Astrocyte (in vitro differentiated cells and primary cell): ENCODE data around the gene NOTCH2. TPM values are rescaled to one million over a fixed set of nuclear protein-coding genes. Genes with fewer than 3 reads are reported as not detected.
A peak's percentile ranks its signal among the peaks of the same experiment; 100 is the strongest.
"Not testable (repeated sequence)": the region's sequence is repeated elsewhere in the genome, so short reads cannot be mapped to it uniquely, and the experiment has no call there.

Source experiments
- DNase-seq: peaks from one replicate; pipeline ENCODE4 v3.0.0-alpha.2; 2010; ENCODE audit warnings: low read depth
- FAIRE-seq: peaks from 2 replicates; lab custom pipeline; 2011; peaks lifted over from hg19 to GRCh38; lab: Jason Lieb, UNC
- H2AFZ ChIP-seq: 2 replicates; pipeline ENCODE4 v1.6.0; 2012; ENCODE audit warnings: low read depth, low read length, inconsistent platforms
- H3K27ac ChIP-seq: 2 replicates; pipeline ENCODE4 v1.5.1; 2011; ENCODE audit warnings: low read depth, low read length, inconsistent platforms
- H3K27me3 ChIP-seq: 2 replicates; pipeline ENCODE4 v1.6.0; 2011; ENCODE audit warnings: low read length, inconsistent platforms; ENCODE audit not compliant: insufficient read depth
- H3K36me3 ChIP-seq: 2 replicates; pipeline ENCODE4 v1.5.1; 2011; ENCODE audit warnings: low read length, inconsistent platforms; ENCODE audit not compliant: insufficient read depth
- H3K4me1 ChIP-seq: 2 replicates; pipeline ENCODE4 v1.5.1; 2011; ENCODE audit warnings: low read length, inconsistent platforms; ENCODE audit not compliant: insufficient read depth
- H3K4me2 ChIP-seq: 2 replicates; pipeline ENCODE4 v1.6.0; 2012; ENCODE audit warnings: low read length, inconsistent platforms
- H3K4me3 ChIP-seq: 2 replicates; pipeline ENCODE4 v1.5.1; 2011; ENCODE audit warnings: low read depth, mild to moderate bottlenecking, low read length, inconsistent platforms; ENCODE audit not compliant: insufficient read depth
- H3K79me2 ChIP-seq: 2 replicates; pipeline ENCODE4 v1.6.0; 2012; ENCODE audit warnings: mild to moderate bottlenecking, low read length, inconsistent platforms; ENCODE audit not compliant: insufficient read depth
- H3K9ac ChIP-seq: 2 replicates; pipeline ENCODE4 v1.6.0; 2012; ENCODE audit warnings: mild to moderate bottlenecking, low read length, inconsistent platforms
- H3K9me3 ChIP-seq: 2 replicates; pipeline ENCODE4 v1.5.1; 2012; ENCODE audit warnings: low read depth, mild to moderate bottlenecking, low read length, inconsistent platforms; ENCODE audit not compliant: insufficient read depth
- H4K20me1 ChIP-seq: 2 replicates; pipeline ENCODE4 v1.6.0; 2012; ENCODE audit warnings: low read length, inconsistent platforms; ENCODE audit not compliant: insufficient read depth
- H3K27ac Mint-ChIP-seq: one replicate; pipeline ENCODE4 v1.8.0; 2021; ENCODE audit warnings: mild to moderate bottlenecking, mixed read lengths; ENCODE audit not compliant: unreplicated experiment
- H3K27me3 Mint-ChIP-seq: one replicate; pipeline ENCODE4 v1.8.0; 2021; ENCODE audit warnings: low read depth, mixed read lengths; ENCODE audit not compliant: unreplicated experiment
- H3K36me3 Mint-ChIP-seq: one replicate; pipeline ENCODE4 v1.8.0; 2021; ENCODE audit warnings: low read depth, mixed read lengths; ENCODE audit not compliant: unreplicated experiment
- H3K4me1 Mint-ChIP-seq: one replicate; pipeline ENCODE4 v1.8.0; 2021; ENCODE audit warnings: low read depth, mixed read lengths; ENCODE audit not compliant: unreplicated experiment
- H3K4me3 Mint-ChIP-seq: one replicate; pipeline ENCODE4 v1.8.0; 2021; ENCODE audit warnings: mild to moderate bottlenecking, moderate library complexity, mixed read lengths; ENCODE audit not compliant: unreplicated experiment
- H3K9me3 Mint-ChIP-seq: one replicate; pipeline ENCODE4 v1.8.0; 2021; ENCODE audit warnings: mild to moderate bottlenecking, mixed read lengths; ENCODE audit not compliant: unreplicated experiment
- EZH2 ChIP-seq: IDR thresholded peaks from 2 replicates; pipeline ENCODE4 v1.6.1; 2012; ENCODE audit warnings: mild to moderate bottlenecking, low read length, inconsistent platforms; ENCODE audit not compliant: insufficient read depth
- total RNA-seq: library from RNA; stranded (reverse); gene quantifications from 2 replicates; pipeline ENCODE4 v1.2.1, GENCODE V29; 2021
- TF ChIP-seq, protein P1 (sequence below): IDR thresholded peaks from 2 replicates; pipeline ENCODE4 v1.5.1; 2011; ENCODE audit warnings: low read depth, mild to moderate bottlenecking, inconsistent platforms, low read length, moderate library complexity; ENCODE audit not compliant: insufficient read depth

NOTCH2 gene
- total RNA-seq, 1 donor from 2014 or later, result 194 TPM

DNA sequence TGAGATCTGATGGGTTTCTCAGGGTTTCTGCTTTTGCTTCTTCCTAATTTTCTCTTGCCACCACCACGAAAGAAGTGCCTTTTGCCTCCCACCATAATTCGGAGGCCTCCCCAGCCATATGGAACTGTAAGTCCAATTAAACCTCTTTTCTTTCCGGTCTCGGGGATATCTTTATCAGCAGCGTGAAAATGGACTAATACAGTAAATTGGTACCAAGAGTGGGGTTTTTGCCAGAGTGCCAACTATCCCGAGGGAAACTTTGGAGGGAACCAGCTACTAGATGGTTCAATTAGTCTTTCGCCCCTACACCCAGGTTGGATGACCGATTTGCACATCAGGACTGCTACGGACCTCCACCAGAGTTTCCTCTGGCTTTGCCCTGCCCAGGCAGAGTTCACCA, 68.4 kb downstream of the NOTCH2 start:
- not testable (repeated sequence) for H4K20me1 ChIP-seq, H3K27me3 ChIP-seq, H3K27ac ChIP-seq, H3K4me2 ChIP-seq, H3K36me3 Mint-ChIP-seq, H3K9ac ChIP-seq, H2AFZ ChIP-seq, H3K9me3 Mint-ChIP-seq, H3K4me3 ChIP-seq, H3K36me3 ChIP-seq, H3K4me1 Mint-ChIP-seq, H3K27me3 Mint-ChIP-seq, H3K4me3 Mint-ChIP-seq, DNase-seq, H3K9me3 ChIP-seq, FAIRE-seq, H3K79me2 ChIP-seq, H3K27ac Mint-ChIP-seq, H3K4me1 ChIP-seq

DNA sequence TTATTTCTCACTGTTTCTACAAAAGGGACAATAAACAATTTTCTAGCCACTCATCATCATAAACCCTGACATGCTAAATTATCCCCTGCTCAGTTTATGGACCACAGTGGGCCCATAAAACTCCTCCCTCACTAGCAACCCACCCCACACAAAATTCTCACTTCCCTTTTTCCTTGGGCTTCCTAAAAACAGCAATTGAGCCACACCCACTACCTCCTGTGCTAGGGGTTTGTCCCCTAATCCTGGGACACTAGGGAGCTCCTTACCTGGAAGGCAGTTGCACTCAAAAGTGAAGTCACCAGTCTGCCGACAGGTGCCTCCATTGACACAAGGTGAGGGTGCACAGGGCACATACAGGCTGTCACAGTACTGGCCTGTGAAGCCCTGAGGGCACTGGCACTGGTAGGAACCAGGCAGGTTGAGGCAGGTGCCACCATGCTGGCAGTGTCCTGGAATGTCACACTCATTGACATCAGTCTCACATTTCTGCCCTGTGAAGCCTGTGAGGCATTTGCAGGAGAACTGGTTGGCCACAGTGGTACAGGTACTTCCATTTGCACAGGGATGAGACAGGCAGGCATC, 72.6 kb downstream of the NOTCH2 start:
- not testable (repeated sequence) for H3K9me3 Mint-ChIP-seq, H3K27ac ChIP-seq, H3K9me3 ChIP-seq, H3K4me3 ChIP-seq, H3K9ac ChIP-seq, H3K4me3 Mint-ChIP-seq, H3K36me3 ChIP-seq, H3K27ac Mint-ChIP-seq, H3K27me3 Mint-ChIP-seq, H4K20me1 ChIP-seq, H3K79me2 ChIP-seq, H3K4me1 ChIP-seq, FAIRE-seq, H3K4me2 ChIP-seq, DNase-seq, H3K4me1 Mint-ChIP-seq, H2AFZ ChIP-seq, H3K27me3 ChIP-seq, H3K36me3 Mint-ChIP-seq

DNA sequence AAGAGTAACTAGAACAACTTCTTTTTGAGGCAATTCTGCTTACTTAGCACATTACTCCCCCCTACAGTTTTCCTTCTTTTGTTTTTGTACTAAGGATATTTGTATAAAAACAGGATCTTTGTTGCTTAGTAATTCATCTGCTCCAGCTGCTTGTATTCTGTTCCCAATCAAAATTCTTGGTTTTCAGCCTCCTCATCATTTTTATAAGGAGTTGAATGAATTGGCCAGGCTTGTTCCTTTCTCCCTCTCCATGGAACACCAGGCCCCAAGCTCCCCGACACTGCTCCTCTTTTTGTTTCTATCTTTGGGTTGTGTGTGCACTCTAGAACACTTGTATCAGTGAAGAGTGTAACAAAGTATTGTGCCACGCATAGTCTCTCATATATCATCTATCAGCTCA, 73.5 kb downstream of the NOTCH2 start:
- not testable (repeated sequence) for H3K9me3 ChIP-seq, FAIRE-seq, H4K20me1 ChIP-seq, H3K36me3 ChIP-seq, H3K4me3 ChIP-seq, H3K27me3 ChIP-seq, H3K36me3 Mint-ChIP-seq, H3K9me3 Mint-ChIP-seq, H2AFZ ChIP-seq, H3K4me1 Mint-ChIP-seq, H3K27ac Mint-ChIP-seq, H3K9ac ChIP-seq, H3K27me3 Mint-ChIP-seq, DNase-seq, H3K79me2 ChIP-seq, H3K4me3 Mint-ChIP-seq, H3K27ac ChIP-seq, H3K4me2 ChIP-seq, H3K4me1 ChIP-seq

DNA sequence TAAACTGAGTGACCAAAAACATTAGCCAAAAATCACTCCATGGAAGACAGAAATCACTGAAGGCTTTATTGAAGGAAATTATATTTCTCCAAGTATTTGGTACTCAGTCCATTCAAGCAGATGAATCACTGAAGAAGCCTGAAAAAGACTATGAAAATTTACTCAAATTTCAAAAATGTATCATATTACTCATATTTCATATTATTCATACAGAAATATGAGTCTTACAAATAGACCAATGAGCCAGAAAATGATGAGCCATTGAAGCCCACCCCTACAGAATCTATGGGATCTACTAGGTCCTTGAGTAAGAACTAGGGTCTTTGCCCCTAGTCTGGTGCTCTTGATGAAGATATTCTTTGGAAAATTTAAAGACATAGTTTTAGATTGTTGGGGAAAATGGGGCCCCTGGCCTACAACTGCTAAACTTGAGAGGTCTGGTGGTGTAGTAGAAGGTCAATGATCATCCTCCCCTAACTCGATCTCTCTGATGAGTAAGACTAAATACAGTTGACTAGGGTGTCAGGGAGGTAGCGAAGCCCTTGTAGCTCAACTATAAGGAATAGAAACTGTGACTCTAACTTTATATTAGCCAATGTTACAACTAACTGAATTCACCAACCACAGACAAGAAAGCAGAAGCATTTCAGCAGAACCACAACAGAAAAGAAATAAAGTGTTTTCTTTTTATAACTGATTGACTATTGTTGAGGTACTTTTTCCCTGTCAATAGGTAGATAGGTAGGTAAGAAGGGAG, 81.0 kb downstream of the NOTCH2 start:
- Mint-ChIP-seq H3K9me3 (no peaks in the 10 kb centered on the region), H3K27me3 (no peaks in the 10 kb centered on the region), H3K36me3 (peaks cover 9% of the 10 kb centered on the region), H3K4me1 (peaks cover 43% of the 10 kb centered on the region), H3K27ac (peak overlapping the region; percentile 91), H3K4me3 (no peak overlapping the region)
- H3K27ac ChIP-seq, result peak overlapping the region; percentile 84
- no peaks in the 10 kb centered on the region for H3K9me3 ChIP-seq
- peaks cover 27% of the 10 kb centered on the region for H3K4me1 ChIP-seq
- no peak for TF ChIP-seq EZH2
- TF ChIP-seq, protein P1, sequence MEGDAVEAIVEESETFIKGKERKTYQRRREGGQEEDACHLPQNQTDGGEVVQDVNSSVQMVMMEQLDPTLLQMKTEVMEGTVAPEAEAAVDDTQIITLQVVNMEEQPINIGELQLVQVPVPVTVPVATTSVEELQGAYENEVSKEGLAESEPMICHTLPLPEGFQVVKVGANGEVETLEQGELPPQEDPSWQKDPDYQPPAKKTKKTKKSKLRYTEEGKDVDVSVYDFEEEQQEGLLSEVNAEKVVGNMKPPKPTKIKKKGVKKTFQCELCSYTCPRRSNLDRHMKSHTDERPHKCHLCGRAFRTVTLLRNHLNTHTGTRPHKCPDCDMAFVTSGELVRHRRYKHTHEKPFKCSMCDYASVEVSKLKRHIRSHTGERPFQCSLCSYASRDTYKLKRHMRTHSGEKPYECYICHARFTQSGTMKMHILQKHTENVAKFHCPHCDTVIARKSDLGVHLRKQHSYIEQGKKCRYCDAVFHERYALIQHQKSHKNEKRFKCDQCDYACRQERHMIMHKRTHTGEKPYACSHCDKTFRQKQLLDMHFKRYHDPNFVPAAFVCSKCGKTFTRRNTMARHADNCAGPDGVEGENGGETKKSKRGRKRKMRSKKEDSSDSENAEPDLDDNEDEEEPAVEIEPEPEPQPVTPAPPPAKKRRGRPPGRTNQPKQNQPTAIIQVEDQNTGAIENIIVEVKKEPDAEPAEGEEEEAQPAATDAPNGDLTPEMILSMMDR, result no peak
- no peaks in the 10 kb centered on the region for H4K20me1 ChIP-seq
- H3K4me2 ChIP-seq, result peak overlapping the region; percentile 28
- H2AFZ ChIP-seq, result no peak overlapping the region
- FAIRE-seq (no peak), DNase-seq (no peak)
- peaks cover 25% of the 10 kb centered on the region for H3K79me2 ChIP-seq
- H3K27me3 ChIP-seq, result no peaks in the 10 kb centered on the region
- peak overlapping the region; percentile 28 for H3K9ac ChIP-seq
- peaks cover 10% of the 10 kb centered on the region for H3K36me3 ChIP-seq
- H3K4me3 ChIP-seq, result no peak overlapping the region
